ENCODE results near the gene PRRT1.
"Not testable (repeated sequence)": the region's sequence is repeated elsewhere in the genome, so short reads cannot be mapped to it uniquely, and the experiment has no call there.

Gene PRRT1

GRCh38 chr6:32113386-32114352 lies 38.1 kb downstream of the PRRT1 start:
- H3K27ac Mint-ChIP-seq: peak overlapping the region; percentile 3
- peaks cover 52% of the 10 kb centered on the region for H3K36me3 Mint-ChIP-seq
- no peak for ATAC-seq

GRCh38 chr6:32112431-32112980 lies 39.2 kb downstream of the PRRT1 start:
- no peak overlapping the region for H3K4me3 Mint-ChIP-seq
- H3K4me1 Mint-ChIP-seq: peaks cover 34% of the 10 kb centered on the region
- H3K27me3 Mint-ChIP-seq: peaks cover 15% of the 10 kb centered on the region
- H3K36me3 Mint-ChIP-seq: peaks cover 45% of the 10 kb centered on the region
- H3K9me3 Mint-ChIP-seq: no peaks in the 10 kb centered on the region
- H3K27ac Mint-ChIP-seq: peak overlapping the region; percentile 3
- ATAC-seq: no peak

More at GRCh38 chr6:32113386-32114352, 38.1 kb downstream of the PRRT1 start:
- Mint-ChIP-seq H3K27me3 (peaks cover 5% of the 10 kb centered on the region), H3K4me1 (peaks cover 26% of the 10 kb centered on the region), H3K9me3 (no peaks in the 10 kb centered on the region), H3K4me3 (no peak overlapping the region)

- Mint-ChIP-seq H3K4me1 (peaks cover 36% of the 10 kb centered on the region), H3K27ac (no peak overlapping the region), H3K4me3 (no peak overlapping the region), H3K9me3 (no peaks in the 10 kb centered on the region), H3K36me3 (peaks cover 39% of the 10 kb centered on the region), H3K27me3 (peaks cover 25% of the 10 kb centered on the region)
- ATAC-seq: no peak
These were observed 40.2 kb downstream of the PRRT1 start for GRCh38 chr6:32111424-32112066.

- Mint-ChIP-seq H3K36me3 (peaks cover 30% of the 10 kb centered on the region), H3K9me3 (no peaks in the 10 kb centered on the region), H3K4me1 (peaks cover 36% of the 10 kb centered on the region), H3K27ac (no peak overlapping the region), H3K27me3 (peaks cover 34% of the 10 kb centered on the region), H3K4me3 (no peak overlapping the region)
- no peak for ATAC-seq
These were observed 41.1 kb downstream of the PRRT1 start for GRCh38 chr6:32110632-32111031.

- no peaks in the 10 kb centered on the region for H3K9me3 Mint-ChIP-seq
- peaks cover 36% of the 10 kb centered on the region for H3K4me1 Mint-ChIP-seq
- peaks cover 21% of the 10 kb centered on the region for H3K36me3 Mint-ChIP-seq
- ATAC-seq: no peak
- no peak overlapping the region for H3K4me3 Mint-ChIP-seq
- H3K27ac Mint-ChIP-seq: no peak overlapping the region
- peaks cover 43% of the 10 kb centered on the region for H3K27me3 Mint-ChIP-seq
These were observed 42.0 kb downstream of the PRRT1 start for GRCh38 chr6:32109765-32110160.

GRCh38 chr6:32109114-32109764 lies 42.5 kb downstream of the PRRT1 start, which contains the start of gene TNXB:
Gene TNXB (minus strand): TSS chr6:32109338. CDS start chr6:32098198, 11,140 bp downstream.
- no peak within 1 kb of the TSS for H3K4me3 Mint-ChIP-seq
- H3K4me1 Mint-ChIP-seq: peaks cover 36% of the 10 kb centered on the region
- H3K36me3 Mint-ChIP-seq: peaks cover 19% of the 10 kb centered on the region
- H3K27ac Mint-ChIP-seq: no peak within 1 kb of the TSS
- ATAC-seq: peak; percentile 28
- peaks cover 48% of the 10 kb centered on the region for H3K27me3 Mint-ChIP-seq
- no peaks in the 10 kb centered on the region for H3K9me3 Mint-ChIP-seq

GRCh38 chr6:32108727-32109113 lies 43.0 kb downstream of the PRRT1 start:
- peaks cover 18% of the 10 kb centered on the region for H3K36me3 Mint-ChIP-seq
- peaks cover 36% of the 10 kb centered on the region for H3K4me1 Mint-ChIP-seq
- ATAC-seq: peak; percentile 12
- H3K9me3 Mint-ChIP-seq: no peaks in the 10 kb centered on the region
- H3K27me3 Mint-ChIP-seq: peaks cover 53% of the 10 kb centered on the region
- no peak overlapping the region for H3K27ac Mint-ChIP-seq
- H3K4me3 Mint-ChIP-seq: no peak overlapping the region

- Mint-ChIP-seq H3K4me3 (no peak overlapping the region), H3K27me3 (peaks cover 59% of the 10 kb centered on the region), H3K36me3 (peaks cover 12% of the 10 kb centered on the region), H3K4me1 (peaks cover 30% of the 10 kb centered on the region), H3K9me3 (no peaks in the 10 kb centered on the region), H3K27ac (no peak overlapping the region)
- ATAC-seq: no peak
These were observed 43.6 kb downstream of the PRRT1 start for GRCh38 chr6:32108094-32108627.

- no peak for ATAC-seq
- Mint-ChIP-seq H3K4me1 (peaks cover 26% of the 10 kb centered on the region), H3K36me3 (peaks cover 9% of the 10 kb centered on the region), H3K4me3 (no peak overlapping the region), H3K27ac (no peak overlapping the region), H3K27me3 (peaks cover 66% of the 10 kb centered on the region), H3K9me3 (no peaks in the 10 kb centered on the region)
These were observed 44.3 kb downstream of the PRRT1 start for GRCh38 chr6:32107406-32107805.

GRCh38 chr6:32105433-32105832 lies 46.3 kb downstream of the PRRT1 start:
- no peak overlapping the region for H3K4me3 Mint-ChIP-seq
- no peaks in the 10 kb centered on the region for H3K9me3 Mint-ChIP-seq
- peaks cover 74% of the 10 kb centered on the region for H3K27me3 Mint-ChIP-seq
- H3K36me3 Mint-ChIP-seq: no peaks in the 10 kb centered on the region
- H3K27ac Mint-ChIP-seq: no peak overlapping the region
- peaks cover 26% of the 10 kb centered on the region for H3K4me1 Mint-ChIP-seq
- no peak for ATAC-seq

- Mint-ChIP-seq H3K4me1 (peaks cover under 1% of the 10 kb centered on the region), H3K4me3 (no peak overlapping the region), H3K9me3 (no peaks in the 10 kb centered on the region), H3K36me3 (no peaks in the 10 kb centered on the region), H3K27me3 (peaks cover 87% of the 10 kb centered on the region), H3K27ac (no peak overlapping the region)
- no peak for ATAC-seq
These were observed 49.5 kb downstream of the PRRT1 start for GRCh38 chr6:32102255-32102654.

- not testable (repeated sequence) for H3K4me3 Mint-ChIP-seq, H3K36me3 Mint-ChIP-seq, H3K9me3 Mint-ChIP-seq, ATAC-seq, H3K4me1 Mint-ChIP-seq, H3K27ac Mint-ChIP-seq
- peaks cover 87% of the 10 kb centered on the region for H3K27me3 Mint-ChIP-seq
These were observed 51.5 kb downstream of the PRRT1 start for GRCh38 chr6:32100251-32100650.

Data from stimulated activated memory B cell treated with anti-CD40 and anti-IgM and Interleukin-4, amounts not matched to agents 10 μg/mL and 1 μg/mL and 100 μg/mL, for 72 hours (primary cell).